GM10847 (cell line): ENCODE measurements around the gene GALNT16.

Experiments
- POLR2A ChIP-seq: IDR thresholded peaks from 2 replicates; pipeline ENCODE4 v1.6.1; 2011; ENCODE audit not compliant: insufficient read length; ENCODE audit errors: extremely low read depth

GALNT16 gene

DNA sequence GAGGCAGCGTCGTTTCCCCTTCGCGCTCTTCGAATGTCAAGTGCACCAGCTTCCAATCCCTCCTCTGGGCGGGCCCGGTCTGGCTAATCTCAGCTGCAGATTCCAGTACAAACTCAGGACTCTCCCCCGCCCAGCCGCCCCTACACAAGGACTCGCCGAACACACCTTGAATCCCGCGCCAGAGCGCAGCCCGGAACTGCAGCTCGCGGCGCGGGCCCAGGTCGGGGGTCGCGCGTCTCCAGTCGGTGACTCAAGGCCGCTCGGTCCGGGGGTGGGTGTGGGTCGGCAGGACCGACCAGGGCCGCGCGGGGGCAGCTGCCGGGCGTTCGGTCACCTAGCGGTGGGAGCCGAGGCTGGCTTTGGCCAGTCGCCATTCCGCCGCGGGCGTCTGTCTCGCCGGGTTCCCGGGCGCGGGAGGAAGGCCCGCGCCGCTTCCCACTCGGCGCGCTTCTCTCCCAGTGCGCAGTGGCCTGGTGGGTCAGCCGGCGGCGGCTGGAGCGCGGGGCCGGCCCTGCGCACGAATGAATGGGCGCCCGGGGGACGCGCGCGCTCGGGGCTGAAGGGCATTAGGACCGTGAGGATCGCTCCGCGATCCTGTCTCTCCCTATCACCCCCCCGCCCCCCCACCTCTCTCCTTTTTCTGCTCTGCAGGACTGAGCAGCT, at the start of gene GALNT16:
TSS of gene GALNT16 (plus strand) at position 632 of the 663 bp plus-strand sequence. CDS start 133 bp downstream, outside the sequence.
- TF ChIP-seq POLR2A, result no peak

- no peak for TF ChIP-seq POLR2A
Observed at GRCh38 chr14:69214393-69214792, 45.6 kb upstream of the GALNT16 start.

DNA sequence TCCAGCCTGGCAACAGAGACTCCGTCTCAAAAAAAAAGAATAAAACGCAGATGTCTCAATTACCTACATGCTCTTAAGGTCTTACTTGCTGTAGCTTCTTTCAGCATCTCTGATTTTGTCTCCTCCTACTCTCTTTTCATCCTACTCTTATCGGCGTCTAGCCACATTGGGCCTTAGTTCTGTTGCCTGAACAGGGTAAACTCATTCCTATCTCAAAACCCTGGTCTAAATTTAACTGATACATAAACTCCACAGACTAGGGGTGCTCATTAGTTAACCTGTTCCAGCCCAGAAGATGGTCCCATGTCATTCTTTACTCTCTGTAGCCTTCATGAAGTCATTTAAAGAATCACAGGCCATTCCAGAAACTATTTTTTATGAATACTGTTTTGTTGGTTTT, 35.0 kb upstream of the GALNT16 start:
- no peak for TF ChIP-seq POLR2A

DNA sequence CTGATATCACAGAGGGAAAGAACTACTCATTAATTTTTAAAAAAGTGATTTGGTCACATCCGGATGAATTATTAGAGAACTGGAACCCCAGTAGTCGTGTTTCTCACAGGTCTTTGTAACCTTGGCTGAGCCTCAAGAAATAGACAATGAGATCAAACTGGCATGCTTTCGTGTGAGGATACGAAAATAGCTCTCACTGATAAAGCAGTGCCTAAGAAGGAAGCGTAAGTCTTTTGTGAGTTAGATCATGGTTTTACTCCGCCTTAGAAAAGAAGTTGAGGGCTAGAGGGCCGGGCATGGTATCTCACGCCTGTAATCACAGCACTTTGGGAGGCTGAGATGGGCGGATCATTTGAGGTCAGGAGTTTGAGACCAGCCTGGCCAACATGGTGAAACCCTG, 33.8 kb upstream of the GALNT16 start:
- TF ChIP-seq POLR2A, result no peak

GRCh38 chr14:69226736-69227135, 33.2 kb upstream of the GALNT16 start:
- TF ChIP-seq POLR2A, result no peak

GRCh38 chr14:69231486-69231885, 28.5 kb upstream of the GALNT16 start:
- TF ChIP-seq POLR2A, result no peak

GRCh38 chr14:69232388-69232787, 27.6 kb upstream of the GALNT16 start:
- no peak for TF ChIP-seq POLR2A

- no peak for TF ChIP-seq POLR2A
Observed at GRCh38 chr14:69234106-69234505, 25.9 kb upstream of the GALNT16 start.

- no peak for TF ChIP-seq POLR2A
Observed at GRCh38 chr14:69235708-69236107, 24.2 kb upstream of the GALNT16 start.

DNA sequence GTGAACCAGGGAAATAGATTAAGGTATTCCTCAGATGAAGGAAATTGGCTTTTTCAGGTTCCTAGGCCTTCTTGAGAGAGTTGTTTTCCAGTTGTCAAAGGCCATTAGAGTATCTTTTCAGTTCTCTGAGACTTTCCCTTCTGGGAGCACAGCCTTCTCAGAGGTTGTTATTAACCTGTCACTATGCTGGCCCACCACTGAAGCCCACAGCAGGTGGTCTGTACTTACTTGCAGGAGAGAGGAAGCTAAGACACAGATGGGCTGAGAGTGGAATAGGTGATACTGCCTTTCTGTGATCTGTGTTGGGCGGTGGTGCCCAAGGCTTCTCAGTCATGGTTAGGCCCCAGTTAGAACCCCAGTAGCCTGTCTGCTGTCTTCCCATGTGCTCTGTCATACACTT, 22.8 kb upstream of the GALNT16 start:
- no peak for TF ChIP-seq POLR2A

- no peak for TF ChIP-seq POLR2A
Observed at GRCh38 chr14:69237584-69237983, 22.4 kb upstream of the GALNT16 start.

DNA sequence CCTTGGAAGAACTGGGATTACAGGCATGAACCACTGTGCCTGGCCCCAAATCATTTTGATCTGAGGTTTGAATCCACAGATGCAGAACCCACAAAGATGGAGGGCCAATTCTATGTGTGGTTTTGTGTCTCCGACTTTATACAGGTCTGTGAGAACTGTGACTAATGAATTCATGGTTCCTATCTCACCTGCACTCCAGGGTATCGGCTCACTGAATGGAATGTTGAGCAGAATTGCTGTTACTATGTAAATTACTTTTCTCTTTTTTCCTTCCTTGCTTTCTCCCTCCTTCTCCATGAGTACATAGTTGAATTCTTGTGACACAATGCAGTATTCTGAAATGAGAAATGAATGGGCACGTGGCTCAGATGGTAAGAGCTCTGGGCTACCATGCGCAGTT, 21.1 kb upstream of the GALNT16 start:
- no peak for TF ChIP-seq POLR2A

- no peak for TF ChIP-seq POLR2A
Observed at GRCh38 chr14:69240527-69241173, 19.3 kb upstream of the GALNT16 start.

GRCh38 chr14:69241577-69241976, 18.4 kb upstream of the GALNT16 start:
- TF ChIP-seq POLR2A, result no peak

- no peak for TF ChIP-seq POLR2A
Observed at GRCh38 chr14:69242311-69243224, 17.4 kb upstream of the GALNT16 start.

DNA sequence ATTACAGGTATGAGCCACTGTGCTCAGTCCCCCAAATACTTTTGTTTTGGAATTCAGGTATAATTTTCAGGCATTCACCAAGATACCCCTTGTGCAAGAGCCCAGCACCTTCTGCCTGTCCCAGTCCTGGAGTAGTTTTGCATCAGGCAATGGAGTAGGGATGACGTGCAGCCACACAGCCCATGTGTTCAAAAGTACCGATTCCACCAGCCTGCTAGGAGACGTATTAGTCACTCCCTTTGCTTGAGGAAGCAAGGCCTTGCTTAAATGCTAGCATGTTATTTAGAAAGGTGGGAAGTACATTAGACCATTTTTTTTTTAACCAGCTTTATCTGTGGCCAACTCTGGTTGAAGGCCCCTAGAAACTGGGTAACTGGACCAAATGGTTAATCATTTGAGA, 15.0 kb upstream of the GALNT16 start:
- TF ChIP-seq POLR2A, result no peak

GRCh38 chr14:69246331-69246730, 13.6 kb upstream of the GALNT16 start:
- TF ChIP-seq POLR2A, result no peak
